GM12878 (cell line): Measurements from ENCODE around the gene S100A6. TPM values are rescaled to one million over a fixed set of nuclear protein-coding genes. Genes with fewer than 3 reads are reported as not detected.

ENCODE experiments used
- ATAC-seq: fragments of 200-7000 bp; cut with Tn5 transposase; 3 replicates; pipeline ENCODE4 v1.9.1; 2020; ENCODE audit warnings: mild to moderate bottlenecking, moderate library complexity
- BruUV-seq: library from RNA; stranded (reverse); fragments of 400-500 nt; replicated peaks from 2 replicates; lab custom pipeline; 2021; lab: Mats Ljungman, UMichigan
- CTCF ChIA-PET: fragments of 300-600 bp; sonication (Branson Sonifier 250); formaldehyde crosslinking; extraction: SDS; loops from one replicate; lab custom pipeline; 2021; ENCODE audit warnings: inconsistent platforms; lab: Yijun Ruan, JAX
- POLR2A ChIA-PET: fragments of 350-600 bp; formaldehyde crosslinking; extraction: SDS; loops from one replicate; lab custom pipeline; 2021; ENCODE audit warnings: inconsistent platforms; lab: Charles Lee
- RAD21 ChIA-PET: fragments of 300-600 bp; sonication (Branson Sonifier 250); formaldehyde crosslinking; loops from one replicate; lab custom pipeline; 2023; ENCODE audit warnings: antibody characterized with exemption; ENCODE audit not compliant: unreplicated experiment; lab: Charles Lee
- SMC1A ChIA-PET: fragments of 300-600 bp; sonication (Branson Sonifier 250); formaldehyde crosslinking; loops from one replicate; lab custom pipeline; 2023; ENCODE audit not compliant: unreplicated experiment, uncharacterized antibody; lab: Charles Lee
- DNase-seq: peaks from one replicate; pipeline ENCODE4 v3.0.0-alpha.2; 2011; ENCODE audit warnings: low read depth, low spot score
- FAIRE-seq: peaks from 3 replicates; lab custom pipeline; 2011; peaks lifted over from hg19 to GRCh38; lab: Jason Lieb, UNC
- H2AFZ ChIP-seq: 2 replicates; pipeline ENCODE4 v1.6.0; 2011; ENCODE audit warnings: low read depth, low read length, control low read depth; ENCODE audit not compliant: control insufficient read depth
- H3K27ac ChIP-seq: 2 replicates; pipeline ENCODE4 v1.5.1; 2011; ENCODE audit warnings: control low read depth; ENCODE audit not compliant: control insufficient read depth, insufficient read depth
- H3K27me3 ChIP-seq, 2 experiments: replicated peaks in 1 of 2; 2 replicates each; pipeline versions ENCODE4 v1.6.0 to v1.6.1; 2011; ENCODE audit warnings: low read length in 1 of 2; ENCODE audit not compliant: control insufficient read depth in 2 of 2, insufficient read depth in 2 of 2
- H3K36me3 ChIP-seq, 2 experiments: 2 replicates each; pipeline ENCODE4 v1.5.1; 2011; ENCODE audit warnings: low read length in 1 of 2; ENCODE audit not compliant: control insufficient read depth in 2 of 2, insufficient read depth in 2 of 2
- H3K4me1 ChIP-seq: 2 replicates; pipeline ENCODE4 v1.6.1; 2011; ENCODE audit warnings: mild to moderate bottlenecking, low read length, moderate library complexity, mixed read lengths; ENCODE audit not compliant: control insufficient read depth, insufficient read depth
- H3K4me2 ChIP-seq: 2 replicates; pipeline ENCODE4 v1.6.0; 2011; ENCODE audit warnings: control low read depth; ENCODE audit not compliant: control insufficient read depth, insufficient read depth
- H3K4me3 ChIP-seq: fragments of 200-600 bp; sonication (generic); 2 replicates; pipeline ENCODE4 v1.5.1; 2016
- H3K79me2 ChIP-seq: 2 replicates; pipeline ENCODE4 v1.6.0; 2011; ENCODE audit warnings: low read length; ENCODE audit not compliant: control insufficient read depth, insufficient read depth
- H3K9ac ChIP-seq: 2 replicates; pipeline ENCODE4 v1.8.0; 2011; ENCODE audit warnings: low read length, control low read depth, mixed read lengths; ENCODE audit not compliant: control insufficient read depth, insufficient read depth
- H3K9me3 ChIP-seq: replicated peaks from 3 replicates; pipeline ENCODE4 v1.5.1; 2011; ENCODE audit warnings: mild to moderate bottlenecking, low read length; ENCODE audit not compliant: control insufficient read depth, insufficient read depth
- H4K20me1 ChIP-seq: 2 replicates; pipeline ENCODE4 v1.6.0; 2011; ENCODE audit not compliant: control insufficient read depth, insufficient read depth
- BHLHE40 ChIP-seq, 2 experiments: fragments of 450-650 bp in 1 of 2; IDR thresholded peaks; 2 replicates each; pipeline ENCODE4 v1.6.1; 2011 to 2017; ENCODE audit warnings: low read depth in 2 of 2, borderline replicate concordance in 1 of 2, improper control_type of control experiment in 1 of 2, low read length in 1 of 2, mild to moderate bottlenecking in 1 of 2
- CHD1 ChIP-seq: IDR thresholded peaks from 2 replicates; pipeline ENCODE4 v1.6.1; 2012; ENCODE audit warnings: low read depth, low read length, improper control_type of control experiment
- CTCF ChIP-seq, 3 experiments: IDR thresholded peaks in 2 of 3; conservative IDR thresholded peaks in 1 of 3; 2 replicates each; pipeline ENCODE4 v1.5.1; 2011; ENCODE audit warnings: low read depth in 3 of 3, low read length in 3 of 3, mild to moderate bottlenecking in 3 of 3, control low read depth in 2 of 3, moderate library complexity in 2 of 3, inconsistent platforms in 1 of 3, mixed read lengths in 1 of 3; ENCODE audit not compliant: control insufficient read depth in 2 of 3, insufficient read depth in 1 of 3; ENCODE audit errors: extremely low read depth in 1 of 3
- ESRRA ChIP-seq: IDR thresholded peaks from 2 replicates; pipeline ENCODE4 v1.6.1; 2012; ENCODE audit warnings: mild to moderate bottlenecking, low read length, improper control_type of control experiment
- FOS ChIP-seq: IDR thresholded peaks from 3 replicates; pipeline ENCODE4 v1.6.1; 2011; ENCODE audit warnings: borderline replicate concordance; ENCODE audit not compliant: insufficient read length; ENCODE audit errors: extremely low read depth
- GABPA ChIP-seq: IDR thresholded peaks from 2 replicates; pipeline ENCODE4 v1.6.1; 2014; ENCODE audit warnings: antibody characterized with exemption, low read depth, mild to moderate bottlenecking, inconsistent platforms
- GATAD2B ChIP-seq: fragments of 450-650 bp; conservative IDR thresholded peaks from 2 replicates; pipeline ENCODE4 v1.6.1; 2017; ENCODE audit warnings: low read depth, mild to moderate bottlenecking, moderate library complexity
- HDGF ChIP-seq: fragments of 450-650 bp; IDR thresholded peaks from 2 replicates; pipeline ENCODE4 v1.6.1; 2016; ENCODE audit warnings: antibody characterized with exemption
- IKZF1 ChIP-seq: fragments of 450-650 bp; conservative IDR thresholded peaks from 2 replicates; pipeline ENCODE4 v1.6.1; 2017; ENCODE audit warnings: antibody characterized with exemption, mild to moderate bottlenecking
- IKZF2 ChIP-seq, 2 experiments: fragments of 450-650 bp; IDR thresholded peaks; 2 replicates each; pipeline ENCODE4 v1.6.1; 2017; ENCODE audit warnings: mild to moderate bottlenecking in 2 of 2, moderate library complexity in 2 of 2
- MEF2A ChIP-seq: IDR thresholded peaks from 2 replicates; pipeline ENCODE4 v1.6.1; 2011; ENCODE audit warnings: low read depth, mild to moderate bottlenecking, low read length, moderate library complexity; ENCODE audit not compliant: insufficient read depth
- NR2C1 ChIP-seq: fragments of 450-650 bp; IDR thresholded peaks from 2 replicates; pipeline ENCODE4 v1.6.1; 2017; ENCODE audit warnings: antibody characterized with exemption, mild to moderate bottlenecking, moderate library complexity
- RAD21 ChIP-seq: IDR thresholded peaks from 2 replicates; pipeline ENCODE4 v1.6.1; 2011; ENCODE audit warnings: mild to moderate bottlenecking, low read depth, low read length, moderate library complexity; ENCODE audit not compliant: insufficient read depth
- SMARCA5 ChIP-seq: fragments of 450-650 bp; IDR thresholded peaks from 2 replicates; pipeline ENCODE4 v1.6.1; 2017; ENCODE audit warnings: mild to moderate bottlenecking
- SMC3 ChIP-seq: IDR thresholded peaks from 2 replicates; pipeline ENCODE4 v1.6.1; 2011; ENCODE audit warnings: low read length, improper control_type of control experiment, borderline replicate concordance
- YY1 ChIP-seq: IDR thresholded peaks from 2 replicates; pipeline ENCODE4 v1.6.1; 2011; ENCODE audit warnings: low read depth, mild to moderate bottlenecking, low read length
- ZBTB11 ChIP-seq: fragments of 450-650 bp; formaldehyde crosslinking; IDR thresholded peaks from 2 replicates; pipeline ENCODE4 v1.5.0; 2022; ENCODE audit warnings: mild to moderate bottlenecking, missing genetic modification characterization
- WGBS: methylation state at CpG from one replicate; pipeline ENCODE4 v1.1.6; 2016; ENCODE audit warnings: low lambda C conversion rate; ENCODE audit not compliant: insufficient replicate concordance, insufficient coverage; ENCODE audit errors: missing lambda C conversion rate; 5-methylcytosine and 5-hydroxymethylcytosine counted together
- in situ Hi-C: fragments of 300-500 bp; cut with MboI; formaldehyde crosslinking; loops from 9 replicates; pipeline ENCODE4 v1.14.3; 2018; ENCODE audit warnings: mixed read lengths
- intact Hi-C: fragments of 100-400 bp; cut with micrococcal nuclease; formaldehyde crosslinking; loops from one replicate; pipeline ENCODE4 v1.14.2; 2022; ENCODE audit not compliant: unreplicated experiment
- polyA plus RNA-seq, 11 experiments: library from polyadenylated mRNA; depleted of rRNA in 4 of 11; unstranded in 6 of 11; stranded (reverse) in 5 of 11; fragments of >200 nt; fragmentation: Nextera tagmentation in 4 of 11; fragmentation: Illumina TruSeq in 1 of 11; extraction: Ambion mirVana in 4 of 11; extraction: Trizol in 1 of 11; gene quantifications; 1 replicate in 1 of 11; 2 replicates in 10 of 11; pipeline versions ENCODE4 v1.2.1 to v1.2.3, GENCODE V29; 2011 to 2016; ENCODE audit warnings: inconsistent platforms in 2 of 11, missing spikeins in 2 of 11, low read depth in 1 of 11
- total RNA-seq, 4 experiments: library from RNA; depleted of rRNA in 3 of 4; stranded (reverse); fragments of >200 nt in 3 of 4; fragmentation: Illumina TruSeq in 1 of 4; extraction: Trizol in 1 of 4; gene quantifications; 2 replicates each; pipeline versions ENCODE4 v1.2.1 to v1.2.3, GENCODE V29; 2013 to 2021

The S100A6 gene
- total and polyA plus RNA-seq, 10 of the 15 experiments (the other 5 are each of a cell fraction or from before 2014, with no cell fraction given), result 7.2 to 121 (median 45.7) TPM

GRCh38 chr1:153532769-153533599 lies 2.8 kb downstream of the S100A6 start:
- in situ Hi-C loops (no loop called here), intact Hi-C loops (loop anchor here (5.0 kb wide), 1 partner anchor 34 kb away; the partner anchor contains the start of gene S100A2)
- peak; percentile 51 for ATAC-seq
- H3K36me3 ChIP-seq, result no peaks in the 10 kb centered on the region
- H3K27ac ChIP-seq, result no peak overlapping the region
- no peak overlapping the region for H2AFZ ChIP-seq
- no peaks in the 10 kb centered on the region for H3K9me3 ChIP-seq
- no peaks in the 10 kb centered on the region for H4K20me1 ChIP-seq
- CTCF ChIA-PET, result interaction anchor here (0.6 to 8.6 kb wide), 19 partner anchors 8 to 454 kb away, joined by 3 to 216 read pairs (median 9); partner anchors contain the start of genes RAB13, S100A14, S100A2 and S100A4
- BruUV-seq, result no TSS peak
- peaks cover 12% of the 10 kb centered on the region for H3K4me1 ChIP-seq
- no peak for FAIRE-seq
- H3K4me3 ChIP-seq, result no peak overlapping the region
- no peak overlapping the region for H3K4me2 ChIP-seq
- RAD21 ChIA-PET, result interaction anchor here (0.9 to 6.4 kb wide), 10 partner anchors 12 to 101 kb away, joined by 4 to 74 read pairs (median 10); partner anchors contain the start of genes CHTOP, S100A2 and S100A4
- SMC1A ChIA-PET, result interaction anchor here (1.0 to 5.6 kb wide), 16 partner anchors 8 to 181 kb away, joined by 3 to 72 read pairs (median 7); partner anchors contain the start of genes S100A4 and S100A5
- POLR2A ChIA-PET, result interaction anchor here (1.0 to 3.2 kb wide), 4 partner anchors 12 to 35 kb away, joined by 3 to 29 read pairs (median 6); partner anchors contain the start of gene S100A4
- H3K27me3 ChIP-seq, result no peaks in the 10 kb centered on the region
- H3K79me2 ChIP-seq, result no peaks in the 10 kb centered on the region; the same call in 1 of the 2 replicates
- TF ChIP-seq GABPA, result no peak
- peak; percentile 73 to 86 (median 73) for TF ChIP-seq CTCF (IDR thresholded peaks at IDR 0.05 in 2 of 3, conservative IDR thresholded peaks at IDR 0.05 in 1 of 3; ENCODE audit: control insufficient read depth in 2 of 3, extremely low read depth in 1 of 3, insufficient read depth in 1 of 3, low read depth in 3 of 3, low read length in 3 of 3)
- 0 out of 2 replicates have a peak, but pooled peaks have one; percentile 14 for TF ChIP-seq IKZF1
- TF ChIP-seq FOS, result no peak
- no peak for TF ChIP-seq NR2C1
- TF ChIP-seq CHD1, result no peak
- no peak for TF ChIP-seq ESRRA
- TF ChIP-seq SMC3, result peak; percentile 76
- 0 out of 4 replicates have a peak, but pooled peaks of 1 of the 2 experiments have one; percentile 22 for TF ChIP-seq IKZF2 (IDR thresholded peaks at IDR 0.05)
- peak; percentile 74 for TF ChIP-seq RAD21
- TF ChIP-seq BHLHE40 (IDR thresholded peaks at IDR 0.05; ENCODE audit: borderline replicate concordance in 1 of 2, low read depth in 2 of 2, low read length in 1 of 2), result 0 out of 4 replicates have a peak, but pooled peaks of 1 of the 2 experiments have one; percentile 22
- no peak for TF ChIP-seq MEF2A
- no peak for TF ChIP-seq HDGF
- TF ChIP-seq YY1, result peak; percentile 46; the same call in 1 of the 2 replicates
- 0 out of 2 replicates have a peak, but pooled peaks have one; percentile 13 for TF ChIP-seq GATAD2B
- TF ChIP-seq SMARCA5, result 0 out of 2 replicates have a peak, but pooled peaks have one; percentile 65
- no peak for TF ChIP-seq ZBTB11 (CRISPR knock-in tag)
- H3K9ac ChIP-seq, result no peak overlapping the region
- no peak for DNase-seq
- 31% methylated on average over 31 of the region's 34 CpGs for WGBS
